ENCODE data around the gene RHCE. TPM values are rescaled to one million over a fixed set of nuclear protein-coding genes. Genes with fewer than 3 reads are reported as not detected.

The RHCE gene
- total and polyA plus RNA-seq, 9 donors, result 0.44 to 2.4 (median 1.1) TPM

DNA sequence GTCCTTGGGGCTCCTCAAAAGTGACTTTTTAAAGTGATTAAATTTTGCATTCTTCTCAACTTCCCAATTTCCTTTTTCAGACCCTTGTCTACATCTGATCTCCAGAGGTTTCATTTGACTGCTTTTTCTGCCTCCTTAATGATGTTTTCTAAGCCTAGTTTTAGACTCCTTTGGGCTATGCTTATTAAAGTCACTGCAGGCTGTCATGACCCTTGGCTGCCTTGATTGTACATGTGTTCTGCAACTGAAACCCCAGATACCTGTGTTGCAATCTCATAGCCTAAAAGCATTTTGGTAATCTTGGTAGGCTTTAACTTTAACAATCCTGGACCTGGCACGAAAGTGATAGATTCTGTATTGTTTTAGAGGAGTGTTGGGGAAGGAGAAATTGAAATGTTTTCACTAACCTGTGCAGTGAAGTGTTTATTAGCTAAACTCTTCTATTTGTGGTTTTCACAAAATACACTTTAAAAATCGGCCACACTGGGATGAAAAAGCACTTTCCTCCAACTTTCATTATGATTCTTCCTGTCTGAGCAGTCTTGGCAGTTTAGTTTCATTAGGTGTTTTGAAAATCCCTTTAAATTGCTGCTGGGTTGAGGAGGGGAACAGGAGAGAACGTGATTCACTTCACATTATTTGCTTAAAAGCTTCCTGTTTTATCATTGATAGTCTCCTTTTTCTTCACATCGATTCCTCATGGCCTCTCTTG is 14.9 kb upstream of the RHCE start:
- no peak for DNase-seq
- Histone ChIP-seq H3K36me3 (ENCODE audit: control insufficient read depth, insufficient read depth, low read length) (peaks cover 3% of the 10 kb centered on the region), H3K9me3 (replicated peaks; ENCODE audit: control insufficient read depth, low read depth, low read length) (no peaks in the 10 kb centered on the region), H3K4me1 (ENCODE audit: control insufficient read depth, insufficient read depth, low read length) (peaks cover 4% of the 10 kb centered on the region), H3K4me3 (ENCODE audit: low read length) (no peak overlapping the region), H3K27ac (ENCODE audit: low read length) (no peak overlapping the region), H3K27me3 (ENCODE audit: control insufficient read depth, insufficient read depth, low read length) (no peaks in the 10 kb centered on the region)
- no CpG with 5 or more reads among the region's 4 CpGs for WGBS (ENCODE audit: insufficient coverage)

DNA sequence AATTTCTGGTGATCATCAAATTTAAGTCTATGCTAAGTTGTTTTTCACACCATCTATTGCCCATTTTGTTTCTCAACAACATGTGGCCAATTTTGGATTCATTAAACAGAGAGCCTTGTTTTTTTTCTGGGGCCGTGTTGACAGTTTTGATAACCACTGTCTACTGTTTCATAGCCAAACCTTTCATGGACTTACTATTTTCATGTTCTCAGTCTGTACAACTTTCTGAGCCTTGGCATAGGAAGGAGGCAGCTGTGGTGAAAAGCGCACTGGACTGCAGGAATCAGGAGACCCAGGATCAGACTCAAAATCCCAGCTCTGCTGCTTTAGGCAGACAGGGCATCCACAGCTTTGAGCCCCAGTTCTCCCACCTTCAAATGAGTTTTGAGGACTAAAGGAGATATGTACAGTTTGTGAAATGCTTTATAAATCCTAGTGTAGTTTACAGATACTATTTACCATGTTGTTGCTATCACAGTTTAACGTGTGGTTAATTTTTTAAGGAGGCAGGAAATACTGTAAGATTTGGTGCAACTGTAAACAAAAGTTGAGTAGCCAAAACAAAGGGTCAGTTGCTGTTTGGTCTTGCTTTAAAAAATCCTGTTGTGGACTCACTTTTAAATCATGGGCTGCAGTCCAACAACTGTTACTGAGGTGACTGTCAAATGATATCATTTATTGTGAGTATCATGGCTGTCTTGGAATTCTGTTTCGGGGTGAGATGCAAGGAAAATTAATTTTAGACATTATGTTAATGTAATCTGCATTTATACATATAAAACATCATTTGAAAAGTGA is 13.0 kb upstream of the RHCE start:
- Histone ChIP-seq H3K4me3 (ENCODE audit: low read length) (no peak overlapping the region), H3K4me1 (ENCODE audit: control insufficient read depth, insufficient read depth, low read length) (peaks cover 4% of the 10 kb centered on the region), H3K27me3 (ENCODE audit: control insufficient read depth, insufficient read depth, low read length) (no peaks in the 10 kb centered on the region), H3K27ac (ENCODE audit: low read length) (no peak overlapping the region), H3K36me3 (ENCODE audit: control insufficient read depth, insufficient read depth, low read length) (peaks cover 3% of the 10 kb centered on the region), H3K9me3 (replicated peaks; ENCODE audit: control insufficient read depth, low read depth, low read length) (no peaks in the 10 kb centered on the region)
- DNase-seq, result no peak
- WGBS (ENCODE audit: insufficient coverage), result 50% methylated on average over 1 of the region's 4 CpGs

DNA sequence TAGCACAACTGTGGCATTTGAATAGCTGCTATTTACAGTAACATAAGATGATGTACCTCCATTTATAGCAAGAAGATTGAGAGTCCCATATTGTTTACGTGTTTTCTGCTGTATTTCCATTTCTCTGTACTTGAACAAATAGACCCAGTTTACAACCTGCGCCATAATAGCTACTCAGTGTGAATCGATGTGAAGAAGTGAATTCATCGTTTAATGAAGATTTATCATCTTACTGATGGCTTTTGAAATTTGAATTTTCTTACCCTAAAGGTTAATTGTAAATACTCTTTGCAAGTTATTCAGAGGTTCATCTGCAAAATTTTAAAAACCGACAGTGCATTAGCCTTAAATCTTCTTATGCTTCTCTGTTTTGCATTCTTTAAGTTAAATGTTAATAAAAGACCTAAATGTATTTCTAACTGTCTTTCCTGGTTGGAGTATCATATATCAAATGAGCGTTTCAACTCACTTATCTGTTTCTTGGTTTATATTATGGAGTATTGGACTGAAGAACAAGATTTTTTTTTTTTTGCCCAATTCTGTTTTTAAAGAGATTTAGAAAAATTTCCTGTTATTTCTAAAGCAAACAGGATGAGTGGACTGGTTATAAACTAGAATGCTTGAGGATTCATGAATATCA is 12.2 kb upstream of the RHCE start:
- Histone ChIP-seq H3K9me3 (replicated peaks; ENCODE audit: control insufficient read depth, low read depth, low read length) (no peaks in the 10 kb centered on the region), H3K27me3 (ENCODE audit: control insufficient read depth, insufficient read depth, low read length) (no peaks in the 10 kb centered on the region), H3K27ac (ENCODE audit: low read length) (no peak overlapping the region), H3K36me3 (ENCODE audit: control insufficient read depth, insufficient read depth, low read length) (peaks cover 3% of the 10 kb centered on the region), H3K4me1 (ENCODE audit: control insufficient read depth, insufficient read depth, low read length) (peaks cover 4% of the 10 kb centered on the region), H3K4me3 (ENCODE audit: low read length) (no peak overlapping the region)
- no peak for DNase-seq
- 80% methylated on average over 1 of the region's 6 CpGs for WGBS (ENCODE audit: insufficient coverage)

DNA sequence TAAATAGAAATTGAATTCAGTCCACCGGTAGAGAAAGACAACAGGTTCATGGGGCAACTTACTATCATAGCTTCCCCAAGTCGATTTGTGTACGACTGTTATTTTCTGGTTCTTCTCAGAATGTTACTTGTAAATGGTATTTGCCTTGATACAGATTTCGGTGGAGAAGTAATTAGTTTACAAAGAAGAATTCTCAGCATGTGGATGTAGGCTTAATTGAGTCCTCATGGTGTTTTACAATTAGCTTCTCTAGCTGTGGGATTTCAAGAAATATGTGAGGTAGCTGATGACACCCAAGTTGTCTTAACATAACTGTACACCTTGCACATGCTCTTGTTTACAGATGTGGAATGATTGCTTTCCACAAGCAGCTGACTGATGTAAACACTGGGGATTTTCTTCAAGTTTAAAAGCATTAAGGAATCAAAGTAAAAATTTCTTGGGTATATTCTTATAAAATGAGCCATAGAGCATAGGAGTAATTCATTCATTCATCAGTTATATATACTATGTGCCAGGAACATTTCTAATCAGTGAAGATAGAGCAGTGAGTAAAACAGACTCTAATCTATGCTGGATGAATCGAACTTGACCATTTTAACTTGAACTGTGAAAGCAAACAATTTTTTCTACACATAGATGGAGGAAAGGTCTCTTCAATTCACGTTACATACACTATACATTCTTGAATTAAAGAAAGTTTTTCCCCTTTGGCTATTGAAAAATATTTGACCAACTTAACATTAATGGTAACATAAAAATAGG is 11.5 kb upstream of the RHCE start:
- H3K4me1 ChIP-seq (ENCODE audit: control insufficient read depth, insufficient read depth, low read length), result peaks cover 4% of the 10 kb centered on the region
- no CpG with 5 or more reads among the region's 6 CpGs for WGBS (ENCODE audit: insufficient coverage)
- H3K27ac ChIP-seq (ENCODE audit: low read length), result no peak overlapping the region
- peak overlapping the region; percentile 82 for H3K4me3 ChIP-seq (ENCODE audit: low read length)
- H3K27me3 ChIP-seq (ENCODE audit: control insufficient read depth, insufficient read depth, low read length), result no peaks in the 10 kb centered on the region
- no peaks in the 10 kb centered on the region for H3K36me3 ChIP-seq (ENCODE audit: control insufficient read depth, insufficient read depth, low read length)
- no peaks in the 10 kb centered on the region for H3K9me3 ChIP-seq (replicated peaks; ENCODE audit: control insufficient read depth, low read depth, low read length)
- DNase-seq, result no peak

DNA sequence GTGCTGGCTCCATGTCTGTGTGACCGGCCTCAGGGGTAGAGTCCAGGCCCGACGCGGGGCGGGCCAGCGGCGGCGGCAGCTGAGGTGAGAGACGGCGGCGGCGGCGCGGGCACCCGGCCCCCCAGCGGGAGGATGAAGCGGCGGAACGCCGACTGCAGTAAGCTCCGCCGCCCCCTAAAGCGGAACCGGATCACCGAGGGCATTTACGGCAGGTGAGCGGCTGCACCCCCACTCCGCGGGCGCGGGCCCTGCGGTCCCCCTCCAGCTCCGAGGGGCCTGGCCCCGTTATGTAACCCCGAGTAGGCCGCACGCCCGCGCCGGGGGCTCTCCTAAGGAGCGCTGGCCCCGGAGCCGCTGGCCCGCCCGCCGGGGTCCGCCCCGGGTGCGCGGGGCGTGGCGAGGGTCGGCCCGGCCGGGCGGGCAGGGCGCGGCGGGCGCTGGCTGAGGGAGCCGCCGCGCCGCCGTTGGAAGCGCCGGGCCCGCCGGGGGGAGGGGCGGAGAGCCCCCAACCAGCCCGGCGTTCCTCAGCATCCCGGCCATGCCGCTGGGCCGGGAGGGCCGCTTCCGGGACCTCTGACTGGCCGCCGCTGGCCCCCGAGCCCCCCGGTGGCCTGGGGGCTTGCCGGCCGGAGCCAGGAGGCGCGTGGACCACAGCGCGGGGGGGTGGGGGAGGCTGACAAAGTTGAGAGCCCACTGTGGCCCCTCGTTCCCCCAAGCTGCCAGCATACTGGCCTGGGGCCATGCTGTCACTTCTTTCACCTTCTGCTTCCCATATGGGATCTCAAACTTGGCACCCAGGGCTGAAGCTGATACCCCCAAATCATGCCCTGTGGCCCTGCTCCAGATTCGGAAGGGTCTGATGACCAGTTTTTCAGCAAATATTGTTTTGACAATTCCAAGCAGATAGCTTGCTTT is 10.6 kb upstream of the RHCE start:
- WGBS (ENCODE audit: insufficient coverage), result under 1% methylated on average over 75 of the region's 89 CpGs
- DNase-seq, result peak; percentile 36
- H3K27me3 ChIP-seq (ENCODE audit: control insufficient read depth, insufficient read depth, low read length), result no peaks in the 10 kb centered on the region
- H3K36me3 ChIP-seq (ENCODE audit: control insufficient read depth, insufficient read depth, low read length), result no peaks in the 10 kb centered on the region
- peak overlapping the region; percentile 87 for H3K27ac ChIP-seq (ENCODE audit: low read length)
- no peaks in the 10 kb centered on the region for H3K9me3 ChIP-seq (replicated peaks; ENCODE audit: control insufficient read depth, low read depth, low read length)
- H3K4me1 ChIP-seq (ENCODE audit: control insufficient read depth, insufficient read depth, low read length), result peaks cover 4% of the 10 kb centered on the region
- H3K4me3 ChIP-seq (ENCODE audit: low read length), result peak overlapping the region; percentile 82

DNA sequence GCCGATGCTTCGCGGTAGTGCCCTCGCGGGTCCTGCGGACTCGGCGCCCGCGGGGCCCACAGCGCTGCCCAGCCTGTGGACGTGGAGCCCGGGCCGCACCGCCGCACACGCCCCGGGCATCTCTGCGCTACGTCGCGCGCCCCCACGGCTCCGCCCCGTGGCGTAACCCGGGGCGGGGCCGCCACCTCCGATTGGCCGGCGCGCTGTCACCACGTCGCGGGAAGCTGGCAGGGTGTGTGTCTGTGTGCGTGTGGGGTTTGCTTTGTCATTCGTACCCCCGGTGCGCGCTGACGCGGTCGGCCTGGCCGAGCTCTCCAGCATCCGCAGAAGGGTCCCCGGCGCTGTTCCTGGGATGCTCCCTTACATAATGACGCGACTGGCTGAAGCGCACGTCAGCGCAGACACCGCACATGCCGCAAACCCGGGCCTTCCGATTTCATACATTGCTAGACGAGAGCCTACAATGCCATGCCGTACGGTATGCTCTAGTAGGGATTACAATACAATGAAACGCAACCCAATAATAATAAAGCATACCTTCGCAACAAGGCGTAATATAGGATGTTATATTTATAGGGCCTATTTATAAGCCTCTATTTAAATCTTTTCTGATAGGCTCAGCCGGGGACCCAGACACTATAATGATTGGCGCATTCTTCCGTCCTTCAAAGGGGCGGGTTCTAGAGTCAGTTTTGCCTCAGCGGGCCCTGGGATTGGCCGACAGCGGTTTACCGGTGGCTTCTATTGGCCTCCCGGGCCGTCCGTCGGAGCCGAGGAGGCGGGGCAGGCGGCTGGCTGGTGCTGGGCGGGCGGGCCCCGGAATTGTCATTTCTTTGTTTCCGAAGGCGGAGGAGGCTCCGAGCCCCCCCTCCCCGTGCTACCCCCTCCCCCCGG is 9.7 kb upstream of the RHCE start, which contains the start of gene MACO1:
TSS of gene MACO1 (plus strand) at position 825 of the 894 bp plus-strand sequence. CDS start 202 bp downstream, outside the sequence.
- H3K36me3 ChIP-seq (ENCODE audit: control insufficient read depth, insufficient read depth, low read length), result no peaks in the 10 kb centered on the region
- peak; percentile 99 for DNase-seq
- under 1% methylated on average over 54 of the region's 87 CpGs for WGBS (ENCODE audit: insufficient coverage)
- no peaks in the 10 kb centered on the region for H3K9me3 ChIP-seq (replicated peaks; ENCODE audit: control insufficient read depth, low read depth, low read length)
- H3K27me3 ChIP-seq (ENCODE audit: control insufficient read depth, insufficient read depth, low read length), result no peaks in the 10 kb centered on the region
- peak within 1 kb of the TSS; percentile 82 for H3K4me3 ChIP-seq (ENCODE audit: low read length)
- peaks cover 4% of the 10 kb centered on the region for H3K4me1 ChIP-seq (ENCODE audit: control insufficient read depth, insufficient read depth, low read length)
- H3K27ac ChIP-seq (ENCODE audit: low read length), result peak within 1 kb of the TSS; percentile 95

DNA sequence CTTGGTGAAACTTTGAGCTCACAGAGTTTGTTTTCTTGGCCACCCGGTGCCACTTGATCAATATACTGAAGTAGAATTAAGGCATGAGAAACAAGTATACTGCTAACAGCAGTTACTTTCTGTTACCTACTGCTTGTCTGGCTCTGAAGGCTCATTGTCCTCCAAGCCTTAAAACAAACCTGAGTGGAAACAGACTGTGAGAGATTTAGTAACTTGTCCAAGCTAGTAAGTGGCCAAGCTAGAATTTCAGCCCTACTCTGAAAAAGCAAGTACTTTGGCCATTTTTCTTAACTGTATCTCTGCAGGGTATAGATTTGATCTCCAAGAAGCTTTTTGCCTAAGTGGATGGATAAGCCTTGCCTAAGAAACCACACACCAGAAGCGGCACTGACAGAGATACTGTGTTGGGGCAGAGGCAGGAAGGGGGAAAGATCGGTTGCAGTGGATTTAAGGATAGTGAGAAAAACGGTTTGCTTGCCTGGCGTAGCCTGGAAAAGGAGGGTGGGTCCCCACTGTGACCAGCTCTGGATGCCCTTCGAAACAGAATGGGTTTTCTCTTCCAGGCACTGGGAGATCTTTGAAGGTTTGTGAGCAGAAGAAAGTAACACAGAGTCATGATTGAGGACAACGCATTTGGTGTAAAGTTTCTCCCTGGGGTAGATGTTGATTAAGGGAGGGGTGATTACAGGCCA is 8.0 kb upstream of the RHCE start:
- no peaks in the 10 kb centered on the region for H3K27me3 ChIP-seq (ENCODE audit: control insufficient read depth, insufficient read depth, low read length)
- DNase-seq, result no peak
- H3K27ac ChIP-seq (ENCODE audit: low read length), result no peak overlapping the region
- no peaks in the 10 kb centered on the region for H3K9me3 ChIP-seq (replicated peaks; ENCODE audit: control insufficient read depth, low read depth, low read length)
- WGBS (ENCODE audit: insufficient coverage), result 84% methylated on average over 5 of the region's 7 CpGs
- no peaks in the 10 kb centered on the region for H3K36me3 ChIP-seq (ENCODE audit: control insufficient read depth, insufficient read depth, low read length)
- H3K4me1 ChIP-seq (ENCODE audit: control insufficient read depth, insufficient read depth, low read length), result peaks cover 4% of the 10 kb centered on the region
- no peak overlapping the region for H3K4me3 ChIP-seq (ENCODE audit: low read length)

DNA sequence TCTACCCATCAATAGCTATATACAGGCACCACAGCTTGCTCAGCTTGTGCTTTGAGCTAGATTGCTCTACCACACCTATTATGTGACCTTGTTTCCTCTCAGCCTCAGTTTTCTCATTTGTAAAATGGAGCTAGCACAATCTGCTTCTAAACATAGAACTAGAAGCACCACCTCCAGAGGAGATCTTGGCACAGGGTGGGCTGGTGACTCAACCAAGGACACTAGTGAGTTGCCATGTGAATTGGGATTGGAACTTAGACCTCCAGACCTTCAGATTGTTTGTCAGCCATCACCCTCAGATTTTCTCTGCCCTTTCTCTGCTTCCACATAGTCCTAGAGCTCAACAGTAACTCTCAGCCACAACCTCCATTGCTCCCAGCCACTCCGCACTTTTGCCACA is 7.1 kb upstream of the RHCE start:
- H3K27ac ChIP-seq (ENCODE audit: low read length), result no peak overlapping the region
- H3K4me3 ChIP-seq (ENCODE audit: low read length), result no peak overlapping the region
- no peaks in the 10 kb centered on the region for H3K36me3 ChIP-seq (ENCODE audit: control insufficient read depth, insufficient read depth, low read length)
- H3K27me3 ChIP-seq (ENCODE audit: control insufficient read depth, insufficient read depth, low read length), result no peaks in the 10 kb centered on the region
- no peak for DNase-seq
- WGBS (ENCODE audit: insufficient coverage), result 100% methylated on average over 1 of the region's 1 CpG
- H3K4me1 ChIP-seq (ENCODE audit: control insufficient read depth, insufficient read depth, low read length), result no peaks in the 10 kb centered on the region
- H3K9me3 ChIP-seq (replicated peaks; ENCODE audit: control insufficient read depth, low read depth, low read length), result no peaks in the 10 kb centered on the region
